Ectodermal cell (in vitro differentiated cells): ENCODE results near the gene KCNJ16.

Experiments used
- H3K27ac ChIP-seq: 2 replicates; pipeline ENCODE4 v1.7.0; 2013; ENCODE audit warnings: mild to moderate bottlenecking, low read depth, low read length; ENCODE audit not compliant: insufficient read depth, poor library complexity, severe bottlenecking
- H3K27me3 ChIP-seq: 2 replicates; pipeline ENCODE4 v1.7.0; 2013; ENCODE audit warnings: mild to moderate bottlenecking, low read length; ENCODE audit not compliant: insufficient read depth, control insufficient read depth, poor library complexity, severe bottlenecking
- H3K36me3 ChIP-seq: one replicate; pipeline ENCODE4 v1.7.0; 2013; ENCODE audit warnings: low read length; ENCODE audit not compliant: control insufficient read depth, insufficient read depth
- H3K4me1 ChIP-seq: one replicate; pipeline ENCODE4 v1.7.0; 2013; ENCODE audit warnings: low read length; ENCODE audit not compliant: control insufficient read depth, insufficient read depth
- H3K4me3 ChIP-seq: 2 replicates; pipeline ENCODE4 v1.7.0; 2013; ENCODE audit warnings: low read depth, low read length, control low read depth; ENCODE audit not compliant: insufficient read depth
- H3K9me3 ChIP-seq: 2 replicates; pipeline ENCODE4 v1.7.0; 2013; ENCODE audit warnings: mild to moderate bottlenecking, low read length, moderate library complexity; ENCODE audit not compliant: control insufficient read depth
- WGBS, 2 experiments: methylation state at CpG; one replicate each; pipeline ENCODE4 v1.1.7; 2013; ENCODE audit warnings: missing lambda C conversion rate in 2 of 2; 5-methylcytosine and 5-hydroxymethylcytosine counted together

KCNJ16 gene

GRCh38 chr17:70136131-70136530, 61.1 kb downstream of the KCNJ16 start:
- Histone ChIP-seq H3K4me1 (no peaks in the 10 kb centered on the region), H3K27ac (no peak overlapping the region), H3K9me3 (no peaks in the 10 kb centered on the region), H3K4me3 (no peak overlapping the region), H3K36me3 (no peaks in the 10 kb centered on the region), H3K27me3 (no peaks in the 10 kb centered on the region)
- 89 to 100% methylated on average over 4 of the region's 5 CpGs for WGBS, 2 experiments

- H3K9me3 ChIP-seq, result no peaks in the 10 kb centered on the region
- no peak overlapping the region for H3K27ac ChIP-seq
- no peak overlapping the region for H3K4me3 ChIP-seq
- no peaks in the 10 kb centered on the region for H3K4me1 ChIP-seq
- no peaks in the 10 kb centered on the region for H3K27me3 ChIP-seq
- H3K36me3 ChIP-seq, result no peaks in the 10 kb centered on the region
- 78 to 79% methylated on average over 9 of the region's 9 CpGs for WGBS, 2 experiments
Measured at GRCh38 chr17:70137451-70138230, 62.6 kb downstream of the KCNJ16 start.

- H3K4me1 ChIP-seq, result no peaks in the 10 kb centered on the region
- no peaks in the 10 kb centered on the region for H3K36me3 ChIP-seq
- H3K27ac ChIP-seq, result no peak overlapping the region
- no peaks in the 10 kb centered on the region for H3K9me3 ChIP-seq
- 95 to 97% methylated on average over 3 of the region's 3 CpGs for WGBS, 2 experiments
- H3K27me3 ChIP-seq, result no peaks in the 10 kb centered on the region
- no peak overlapping the region for H3K4me3 ChIP-seq
Measured at GRCh38 chr17:70138291-70138865, 63.4 kb downstream of the KCNJ16 start.

- no peaks in the 10 kb centered on the region for H3K27me3 ChIP-seq
- no peaks in the 10 kb centered on the region for H3K36me3 ChIP-seq
- no peak overlapping the region for H3K27ac ChIP-seq
- H3K9me3 ChIP-seq, result no peaks in the 10 kb centered on the region
- H3K4me1 ChIP-seq, result no peaks in the 10 kb centered on the region
- WGBS, 2 experiments, result 92 to 94% methylated on average over 3 of the region's 3 CpGs
- no peak overlapping the region for H3K4me3 ChIP-seq
Measured at GRCh38 chr17:70139449-70139993, 64.5 kb downstream of the KCNJ16 start.

- Histone ChIP-seq H3K27ac (no peak overlapping the region), H3K4me3 (no peak overlapping the region), H3K36me3 (no peaks in the 10 kb centered on the region), H3K4me1 (no peaks in the 10 kb centered on the region), H3K9me3 (no peaks in the 10 kb centered on the region), H3K27me3 (no peaks in the 10 kb centered on the region)
- 47 to 100% methylated on average over 1 to 5 of the region's 6 CpGs for WGBS, 2 experiments
Measured at GRCh38 chr17:70144260-70144846, 69.3 kb downstream of the KCNJ16 start.

- Histone ChIP-seq H3K9me3 (no peaks in the 10 kb centered on the region), H3K27me3 (no peaks in the 10 kb centered on the region), H3K4me1 (no peaks in the 10 kb centered on the region), H3K4me3 (no peak overlapping the region), H3K36me3 (no peaks in the 10 kb centered on the region), H3K27ac (no peak overlapping the region)
- WGBS, 2 experiments, result 100% methylated on average over 2 of the region's 3 CpGs; no CpG with 5 or more reads in 1 of the 2 experiments
Measured at GRCh38 chr17:70153210-70153609, 78.2 kb downstream of the KCNJ16 start.

GRCh38 chr17:70157151-70157550, 82.1 kb downstream of the KCNJ16 start:
- H3K27me3 ChIP-seq, result no peaks in the 10 kb centered on the region
- 85 to 92% methylated on average over 4 of the region's 4 CpGs for WGBS, 2 experiments
- H3K36me3 ChIP-seq, result no peaks in the 10 kb centered on the region
- no peak overlapping the region for H3K27ac ChIP-seq
- H3K4me1 ChIP-seq, result no peaks in the 10 kb centered on the region
- H3K9me3 ChIP-seq, result no peaks in the 10 kb centered on the region
- no peak overlapping the region for H3K4me3 ChIP-seq

GRCh38 chr17:70158180-70158579, 83.2 kb downstream of the KCNJ16 start:
- no peaks in the 10 kb centered on the region for H3K4me1 ChIP-seq
- H3K4me3 ChIP-seq, result no peak overlapping the region
- no peaks in the 10 kb centered on the region for H3K36me3 ChIP-seq
- H3K27me3 ChIP-seq, result no peaks in the 10 kb centered on the region
- WGBS, 2 experiments, result 92% methylated on average over 4 of the region's 4 CpGs
- no peak overlapping the region for H3K27ac ChIP-seq
- no peaks in the 10 kb centered on the region for H3K9me3 ChIP-seq

GRCh38 chr17:70158591-70158990, 83.6 kb downstream of the KCNJ16 start:
- WGBS, 2 experiments, result 94% methylated on average over 6 of the region's 6 CpGs
- Histone ChIP-seq H3K9me3 (no peaks in the 10 kb centered on the region), H3K4me3 (no peak overlapping the region), H3K36me3 (no peaks in the 10 kb centered on the region), H3K27ac (no peak overlapping the region), H3K4me1 (no peaks in the 10 kb centered on the region), H3K27me3 (no peaks in the 10 kb centered on the region)

- Histone ChIP-seq H3K4me3 (no peak overlapping the region), H3K27ac (no peak overlapping the region), H3K4me1 (no peaks in the 10 kb centered on the region), H3K9me3 (no peaks in the 10 kb centered on the region), H3K36me3 (no peaks in the 10 kb centered on the region), H3K27me3 (no peaks in the 10 kb centered on the region)
- 80 to 86% methylated on average over 1 of the region's 2 CpGs for WGBS, 2 experiments
Measured at GRCh38 chr17:70159980-70160379, 85.0 kb downstream of the KCNJ16 start.
